Neural progenitor cell (in vitro differentiated cells): ENCODE data around the gene LBX1.

Experiments used
- EZH2phosphoT487 ChIP-seq: fragments of 200-600 bp; sonication (generic); IDR thresholded peaks from 2 replicates; pipeline ENCODE4 v1.6.1; 2017; ENCODE audit warnings: antibody characterized with exemption
- TF ChIP-seq, protein P1 (sequence below): fragments of 200-600 bp; sonication (generic); IDR thresholded peaks from 2 replicates; pipeline ENCODE4 v1.5.1; 2017; ENCODE audit warnings: antibody characterized with exemption, mild to moderate bottlenecking

DNA sequence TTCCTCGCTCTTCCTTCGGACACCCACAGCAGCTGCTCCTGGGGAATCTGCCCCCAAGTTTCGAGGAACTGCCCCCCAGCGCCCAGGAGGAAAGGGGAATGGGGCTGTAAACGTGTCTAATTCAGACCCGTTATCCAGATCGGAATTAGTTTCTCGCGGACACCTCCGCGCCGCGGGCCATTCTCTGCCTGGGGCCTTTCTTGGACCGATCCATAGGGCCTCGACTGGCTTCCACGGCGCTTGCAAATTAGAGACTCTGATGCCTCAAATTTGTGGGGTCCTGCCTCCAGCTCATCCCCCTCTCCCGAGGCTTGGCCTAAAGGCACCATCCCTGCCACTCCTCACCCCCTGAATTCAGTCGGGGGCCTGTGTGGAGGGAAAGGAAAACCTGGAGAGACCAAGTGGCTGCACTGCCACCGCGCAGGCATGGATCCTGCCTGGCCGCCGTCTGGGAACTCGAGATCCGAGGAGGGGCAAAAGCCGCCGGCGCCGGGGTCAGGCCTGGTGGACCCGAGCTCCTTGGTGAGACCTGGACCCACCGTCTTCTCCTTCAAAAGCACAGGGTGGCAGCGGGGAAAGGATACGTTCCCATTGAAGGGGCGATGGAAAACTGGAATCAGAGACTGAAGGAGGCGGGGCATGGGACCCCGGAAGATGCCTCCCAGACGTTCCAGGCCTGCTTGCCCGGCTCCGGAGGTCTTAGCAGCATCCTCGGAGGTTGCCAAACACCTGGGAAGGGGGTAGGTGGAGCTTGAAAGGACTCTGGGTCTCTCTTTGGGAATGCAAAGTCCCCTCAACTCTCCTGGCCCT, 13.7 kb downstream of the LBX1 start:
- TF ChIP-seq, protein P1, sequence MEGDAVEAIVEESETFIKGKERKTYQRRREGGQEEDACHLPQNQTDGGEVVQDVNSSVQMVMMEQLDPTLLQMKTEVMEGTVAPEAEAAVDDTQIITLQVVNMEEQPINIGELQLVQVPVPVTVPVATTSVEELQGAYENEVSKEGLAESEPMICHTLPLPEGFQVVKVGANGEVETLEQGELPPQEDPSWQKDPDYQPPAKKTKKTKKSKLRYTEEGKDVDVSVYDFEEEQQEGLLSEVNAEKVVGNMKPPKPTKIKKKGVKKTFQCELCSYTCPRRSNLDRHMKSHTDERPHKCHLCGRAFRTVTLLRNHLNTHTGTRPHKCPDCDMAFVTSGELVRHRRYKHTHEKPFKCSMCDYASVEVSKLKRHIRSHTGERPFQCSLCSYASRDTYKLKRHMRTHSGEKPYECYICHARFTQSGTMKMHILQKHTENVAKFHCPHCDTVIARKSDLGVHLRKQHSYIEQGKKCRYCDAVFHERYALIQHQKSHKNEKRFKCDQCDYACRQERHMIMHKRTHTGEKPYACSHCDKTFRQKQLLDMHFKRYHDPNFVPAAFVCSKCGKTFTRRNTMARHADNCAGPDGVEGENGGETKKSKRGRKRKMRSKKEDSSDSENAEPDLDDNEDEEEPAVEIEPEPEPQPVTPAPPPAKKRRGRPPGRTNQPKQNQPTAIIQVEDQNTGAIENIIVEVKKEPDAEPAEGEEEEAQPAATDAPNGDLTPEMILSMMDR, result no peak
- peak; percentile 15 for TF ChIP-seq EZH2phosphoT487
